Panc1 (cell line): ENCODE measurements around the gene MCM8.

Experiments used
- POLR2AphosphoS5 ChIP-seq: IDR thresholded peaks from 2 replicates; pipeline ENCODE4 v1.6.1; 2012; ENCODE audit warnings: mild to moderate bottlenecking, low read depth, low read length, moderate library complexity
- TF ChIP-seq, protein P1 (sequence below): fragments of 450-650 bp; IDR thresholded peaks from 2 replicates; pipeline ENCODE4 v1.5.1; 2017; ENCODE audit warnings: mild to moderate bottlenecking
- TF ChIP-seq, protein P2 (sequence below), 2 experiments: IDR thresholded peaks; 2 replicates each; pipeline ENCODE4 v1.6.1; 2011 to 2012; ENCODE audit warnings: low read depth in 2 of 2, control low read depth in 1 of 2, low read length in 1 of 2, mild to moderate bottlenecking in 1 of 2, moderate library complexity in 1 of 2; ENCODE audit not compliant: insufficient read depth in 1 of 2

DNA sequence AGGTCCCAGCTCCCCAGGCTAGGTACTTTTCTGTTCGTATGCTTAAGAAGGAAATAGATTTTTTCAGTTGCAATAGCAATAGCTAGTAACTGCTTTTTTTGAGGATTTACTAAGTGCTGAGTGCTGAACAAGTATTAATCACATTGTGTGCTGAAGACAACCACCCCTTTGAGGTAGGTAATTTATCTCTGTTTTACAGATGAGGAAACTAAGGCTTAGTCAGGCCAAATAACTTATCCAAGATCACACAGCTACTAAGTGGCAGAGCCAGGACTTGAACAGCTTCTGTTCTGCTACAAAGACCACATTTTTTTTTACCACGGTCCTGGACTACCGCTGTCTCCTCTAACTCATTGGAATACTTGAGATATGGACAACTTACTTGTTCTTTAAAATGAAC lies 63.6 kb downstream of the MCM8 start:
- TF ChIP-seq, protein P1, sequence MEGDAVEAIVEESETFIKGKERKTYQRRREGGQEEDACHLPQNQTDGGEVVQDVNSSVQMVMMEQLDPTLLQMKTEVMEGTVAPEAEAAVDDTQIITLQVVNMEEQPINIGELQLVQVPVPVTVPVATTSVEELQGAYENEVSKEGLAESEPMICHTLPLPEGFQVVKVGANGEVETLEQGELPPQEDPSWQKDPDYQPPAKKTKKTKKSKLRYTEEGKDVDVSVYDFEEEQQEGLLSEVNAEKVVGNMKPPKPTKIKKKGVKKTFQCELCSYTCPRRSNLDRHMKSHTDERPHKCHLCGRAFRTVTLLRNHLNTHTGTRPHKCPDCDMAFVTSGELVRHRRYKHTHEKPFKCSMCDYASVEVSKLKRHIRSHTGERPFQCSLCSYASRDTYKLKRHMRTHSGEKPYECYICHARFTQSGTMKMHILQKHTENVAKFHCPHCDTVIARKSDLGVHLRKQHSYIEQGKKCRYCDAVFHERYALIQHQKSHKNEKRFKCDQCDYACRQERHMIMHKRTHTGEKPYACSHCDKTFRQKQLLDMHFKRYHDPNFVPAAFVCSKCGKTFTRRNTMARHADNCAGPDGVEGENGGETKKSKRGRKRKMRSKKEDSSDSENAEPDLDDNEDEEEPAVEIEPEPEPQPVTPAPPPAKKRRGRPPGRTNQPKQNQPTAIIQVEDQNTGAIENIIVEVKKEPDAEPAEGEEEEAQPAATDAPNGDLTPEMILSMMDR = no peak
- TF ChIP-seq, protein P2, sequence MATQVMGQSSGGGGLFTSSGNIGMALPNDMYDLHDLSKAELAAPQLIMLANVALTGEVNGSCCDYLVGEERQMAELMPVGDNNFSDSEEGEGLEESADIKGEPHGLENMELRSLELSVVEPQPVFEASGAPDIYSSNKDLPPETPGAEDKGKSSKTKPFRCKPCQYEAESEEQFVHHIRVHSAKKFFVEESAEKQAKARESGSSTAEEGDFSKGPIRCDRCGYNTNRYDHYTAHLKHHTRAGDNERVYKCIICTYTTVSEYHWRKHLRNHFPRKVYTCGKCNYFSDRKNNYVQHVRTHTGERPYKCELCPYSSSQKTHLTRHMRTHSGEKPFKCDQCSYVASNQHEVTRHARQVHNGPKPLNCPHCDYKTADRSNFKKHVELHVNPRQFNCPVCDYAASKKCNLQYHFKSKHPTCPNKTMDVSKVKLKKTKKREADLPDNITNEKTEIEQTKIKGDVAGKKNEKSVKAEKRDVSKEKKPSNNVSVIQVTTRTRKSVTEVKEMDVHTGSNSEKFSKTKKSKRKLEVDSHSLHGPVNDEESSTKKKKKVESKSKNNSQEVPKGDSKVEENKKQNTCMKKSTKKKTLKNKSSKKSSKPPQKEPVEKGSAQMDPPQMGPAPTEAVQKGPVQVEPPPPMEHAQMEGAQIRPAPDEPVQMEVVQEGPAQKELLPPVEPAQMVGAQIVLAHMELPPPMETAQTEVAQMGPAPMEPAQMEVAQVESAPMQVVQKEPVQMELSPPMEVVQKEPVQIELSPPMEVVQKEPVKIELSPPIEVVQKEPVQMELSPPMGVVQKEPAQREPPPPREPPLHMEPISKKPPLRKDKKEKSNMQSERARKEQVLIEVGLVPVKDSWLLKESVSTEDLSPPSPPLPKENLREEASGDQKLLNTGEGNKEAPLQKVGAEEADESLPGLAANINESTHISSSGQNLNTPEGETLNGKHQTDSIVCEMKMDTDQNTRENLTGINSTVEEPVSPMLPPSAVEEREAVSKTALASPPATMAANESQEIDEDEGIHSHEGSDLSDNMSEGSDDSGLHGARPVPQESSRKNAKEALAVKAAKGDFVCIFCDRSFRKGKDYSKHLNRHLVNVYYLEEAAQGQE (IDR thresholded peaks at IDR 0.05; ENCODE audit: insufficient read depth in 1 of 2, low read depth in 2 of 2, low read length in 1 of 2) = no peak
- no peak for TF ChIP-seq POLR2AphosphoS5
